ENCODE results near the gene SLX9.

SLX9 gene

DNA sequence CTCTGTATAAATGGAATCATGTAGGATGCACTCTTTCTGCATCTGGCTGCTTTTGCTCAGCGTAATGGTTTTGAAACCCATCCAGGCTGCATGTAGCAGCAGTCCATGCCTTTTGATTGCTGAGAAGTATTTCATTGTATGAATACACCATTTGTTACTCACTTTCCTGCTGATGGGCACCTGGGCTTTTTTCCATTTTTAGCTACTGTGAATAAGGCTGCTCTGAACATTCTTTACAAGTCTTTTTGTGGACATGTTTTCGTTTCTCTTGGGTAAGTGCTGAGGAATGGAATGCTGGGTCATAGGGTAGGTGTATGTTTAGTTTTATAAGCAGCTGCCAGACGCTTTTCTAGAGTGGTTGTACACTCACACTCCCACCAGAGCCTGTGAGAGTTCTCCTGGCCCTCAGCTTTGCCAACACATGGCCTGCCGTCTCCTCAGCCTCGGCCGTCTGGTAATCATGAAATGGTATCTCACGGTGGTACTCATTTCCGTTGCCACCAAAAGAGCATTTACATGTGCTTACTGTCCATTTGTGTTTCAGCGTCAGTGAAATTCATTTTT is 22.7 kb downstream of the SLX9 start:
- H3K9ac ChIP-seq (ENCODE audit: low read depth, low read length) = no peak overlapping the region
- H3K27me3 ChIP-seq (ENCODE audit: insufficient read depth, low read length, poor library complexity) = no peaks in the 10 kb centered on the region
- ATAC-seq (ENCODE audit: insufficient read depth, low read depth) (no peak), DNase-seq (no peak)
- TF ChIP-seq, protein P1, sequence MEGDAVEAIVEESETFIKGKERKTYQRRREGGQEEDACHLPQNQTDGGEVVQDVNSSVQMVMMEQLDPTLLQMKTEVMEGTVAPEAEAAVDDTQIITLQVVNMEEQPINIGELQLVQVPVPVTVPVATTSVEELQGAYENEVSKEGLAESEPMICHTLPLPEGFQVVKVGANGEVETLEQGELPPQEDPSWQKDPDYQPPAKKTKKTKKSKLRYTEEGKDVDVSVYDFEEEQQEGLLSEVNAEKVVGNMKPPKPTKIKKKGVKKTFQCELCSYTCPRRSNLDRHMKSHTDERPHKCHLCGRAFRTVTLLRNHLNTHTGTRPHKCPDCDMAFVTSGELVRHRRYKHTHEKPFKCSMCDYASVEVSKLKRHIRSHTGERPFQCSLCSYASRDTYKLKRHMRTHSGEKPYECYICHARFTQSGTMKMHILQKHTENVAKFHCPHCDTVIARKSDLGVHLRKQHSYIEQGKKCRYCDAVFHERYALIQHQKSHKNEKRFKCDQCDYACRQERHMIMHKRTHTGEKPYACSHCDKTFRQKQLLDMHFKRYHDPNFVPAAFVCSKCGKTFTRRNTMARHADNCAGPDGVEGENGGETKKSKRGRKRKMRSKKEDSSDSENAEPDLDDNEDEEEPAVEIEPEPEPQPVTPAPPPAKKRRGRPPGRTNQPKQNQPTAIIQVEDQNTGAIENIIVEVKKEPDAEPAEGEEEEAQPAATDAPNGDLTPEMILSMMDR (IDR thresholded peaks at IDR 0.05; ENCODE audit: borderline replicate concordance, extremely low read depth, low read length, poor library complexity, severe bottlenecking) = no peak
- TF ChIP-seq EZH2 (IDR thresholded peaks at IDR 0.05; ENCODE audit: borderline replicate concordance, low read depth, low read length, severe bottlenecking) = no peak
- H3K4me3 ChIP-seq (ENCODE audit: low read depth in 1 of 2, low read length in 2 of 2) = no peak overlapping the region
- peaks cover 13% of the 10 kb centered on the region for H3K79me2 ChIP-seq (ENCODE audit: insufficient read depth, low read length)
- H3K36me3 ChIP-seq (ENCODE audit: insufficient read depth, low read length) = peaks cover 84% of the 10 kb centered on the region
- H3K9me3 ChIP-seq (ENCODE audit: insufficient read depth, low read length, severe bottlenecking) = no peaks in the 10 kb centered on the region
- H3K4me2 ChIP-seq (ENCODE audit: insufficient read depth, low read length) = no peak overlapping the region
- H4K20me1 ChIP-seq (ENCODE audit: insufficient read depth, low read length) = peaks cover 43% of the 10 kb centered on the region
- H3K27ac ChIP-seq (ENCODE audit: low read length) = no peak overlapping the region
- H3K4me1 ChIP-seq (ENCODE audit: insufficient read depth, low read length) = no peaks in the 10 kb centered on the region
- no peak overlapping the region for H2AFZ ChIP-seq (ENCODE audit: low read depth, low read length)

DNA sequence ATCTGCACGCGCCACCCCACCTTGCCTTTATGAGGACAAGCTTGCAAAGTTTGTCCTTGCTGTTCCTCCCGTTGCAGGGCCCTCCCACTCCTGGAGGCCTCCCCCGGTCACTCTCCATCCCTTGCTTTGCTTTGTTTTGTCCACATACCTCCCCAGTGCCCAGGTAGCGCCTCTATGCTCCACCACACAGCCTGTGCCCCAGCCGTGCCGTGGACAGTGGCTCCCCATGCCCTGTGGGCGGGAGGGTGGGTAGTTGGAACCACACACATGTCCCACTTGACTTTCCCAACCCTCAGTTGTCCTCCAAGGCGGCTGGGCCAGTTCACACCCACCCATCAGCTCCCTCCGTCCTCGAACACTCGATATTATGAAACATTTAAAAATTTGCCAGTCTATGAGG is 24.6 kb downstream of the SLX9 start:
- DNase-seq (no peak), ATAC-seq (ENCODE audit: insufficient read depth, low read depth) (no peak)
- no peaks in the 10 kb centered on the region for H3K27me3 ChIP-seq (ENCODE audit: insufficient read depth, low read length, poor library complexity)
- no peak overlapping the region for H3K4me2 ChIP-seq (ENCODE audit: insufficient read depth, low read length)
- no peak overlapping the region for H3K4me3 ChIP-seq (ENCODE audit: low read depth in 1 of 2, low read length in 2 of 2)
- no peak overlapping the region for H2AFZ ChIP-seq (ENCODE audit: low read depth, low read length)
- H4K20me1 ChIP-seq (ENCODE audit: insufficient read depth, low read length) = peaks cover 43% of the 10 kb centered on the region
- no peak for TF ChIP-seq EZH2 (IDR thresholded peaks at IDR 0.05; ENCODE audit: borderline replicate concordance, low read depth, low read length, severe bottlenecking)
- TF ChIP-seq, protein P1 (IDR thresholded peaks at IDR 0.05; ENCODE audit: borderline replicate concordance, extremely low read depth, low read length, poor library complexity, severe bottlenecking) = no peak
- H3K4me1 ChIP-seq (ENCODE audit: insufficient read depth, low read length) = no peaks in the 10 kb centered on the region
- H3K9ac ChIP-seq (ENCODE audit: low read depth, low read length) = no peak overlapping the region
- no peak overlapping the region for H3K27ac ChIP-seq (ENCODE audit: low read length)
- H3K36me3 ChIP-seq (ENCODE audit: insufficient read depth, low read length) = peaks cover 84% of the 10 kb centered on the region
- peaks cover 8% of the 10 kb centered on the region for H3K79me2 ChIP-seq (ENCODE audit: insufficient read depth, low read length)
- H3K9me3 ChIP-seq (ENCODE audit: insufficient read depth, low read length, severe bottlenecking) = no peaks in the 10 kb centered on the region

DNA sequence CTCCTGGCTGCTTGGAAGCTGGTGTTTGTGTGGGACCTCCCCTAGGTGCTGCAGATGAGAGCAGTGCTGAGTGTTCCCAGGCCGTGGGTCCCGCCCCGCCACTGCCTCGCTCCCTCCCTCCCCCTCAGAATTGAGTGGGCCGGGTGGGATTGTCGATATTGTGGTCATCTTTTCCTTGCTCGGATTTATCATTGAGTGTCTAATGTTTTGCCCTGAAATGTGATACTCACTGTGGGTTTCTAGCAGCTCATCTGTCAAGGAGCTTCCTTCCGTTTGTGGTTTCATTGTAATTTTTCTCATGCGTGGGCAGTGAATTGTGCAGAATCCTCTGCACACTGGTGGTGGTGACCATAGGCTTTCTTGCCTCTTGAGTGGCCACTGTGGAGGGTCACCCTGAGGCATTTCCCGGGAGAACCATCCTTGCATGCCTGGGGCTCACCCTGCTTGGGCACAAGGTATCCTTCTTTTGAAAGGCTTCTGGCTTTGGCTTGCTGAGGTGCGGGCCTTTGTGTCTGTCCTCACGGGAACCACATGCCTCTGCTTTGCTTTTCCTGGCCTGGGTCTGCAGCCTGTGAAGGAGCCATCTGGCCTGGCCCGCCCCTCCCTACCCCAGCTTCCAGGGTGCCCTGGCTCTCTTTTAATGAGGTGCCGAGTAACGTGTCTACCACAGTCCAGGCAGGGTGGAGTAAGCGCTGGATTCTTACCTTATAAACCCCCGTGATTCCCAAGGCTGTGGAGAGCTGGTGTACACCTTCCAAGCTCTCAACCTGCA is 25.6 kb downstream of the SLX9 start:
- TF ChIP-seq EZH2 (IDR thresholded peaks at IDR 0.05; ENCODE audit: borderline replicate concordance, low read depth, low read length, severe bottlenecking) = no peak
- TF ChIP-seq, protein P1 (IDR thresholded peaks at IDR 0.05; ENCODE audit: borderline replicate concordance, extremely low read depth, low read length, poor library complexity, severe bottlenecking) = no peak
- DNase-seq (no peak), ATAC-seq (ENCODE audit: insufficient read depth, low read depth) (no peak)
- Histone ChIP-seq H3K9me3 (ENCODE audit: insufficient read depth, low read length, severe bottlenecking) (no peaks in the 10 kb centered on the region), H2AFZ (ENCODE audit: low read depth, low read length) (no peak overlapping the region), H3K36me3 (ENCODE audit: insufficient read depth, low read length) (peaks cover 84% of the 10 kb centered on the region), H3K27ac (ENCODE audit: low read length) (no peak overlapping the region), H3K27me3 (ENCODE audit: insufficient read depth, low read length, poor library complexity) (no peaks in the 10 kb centered on the region), H3K9ac (ENCODE audit: low read depth, low read length) (no peak overlapping the region), H3K4me1 (ENCODE audit: insufficient read depth, low read length) (no peaks in the 10 kb centered on the region), H3K4me2 (ENCODE audit: insufficient read depth, low read length) (no peak overlapping the region), H4K20me1 (ENCODE audit: insufficient read depth, low read length) (peaks cover 47% of the 10 kb centered on the region), H3K4me3 (ENCODE audit: low read depth in 1 of 2, low read length in 2 of 2) (no peak overlapping the region), H3K79me2 (ENCODE audit: insufficient read depth, low read length) (peaks cover 8% of the 10 kb centered on the region)

Measured in DND-41 (cell line).